H1 (cell line): ENCODE data around the gene B9D2. TPM values are rescaled to one million over a fixed set of nuclear protein-coding genes. Genes with fewer than 3 reads are reported as not detected.

Experiments used
- ASH2L ChIP-seq: fragments of 200-600, 300-600 bp; sonication (generic); IDR thresholded peaks from one replicate; pipeline ENCODE4 v1.7.1; 2017; ENCODE audit warnings: low read length
- BCL11A ChIP-seq, 2 experiments: IDR thresholded peaks; one replicate each; pipeline ENCODE4 v1.6.1; 2011; ENCODE audit warnings: low read depth in 2 of 2, low read length in 2 of 2, mild to moderate bottlenecking in 2 of 2
- EZH2 ChIP-seq: fragments of 200-600 bp; sonication (generic); IDR thresholded peaks from 2 replicates; pipeline ENCODE4 v1.7.1; 2012; ENCODE audit warnings: low read depth, mild to moderate bottlenecking, moderate library complexity, low read length, inconsistent platforms; ENCODE audit not compliant: severe bottlenecking
- HDAC2 ChIP-seq, 2 experiments: fragments of 300-600 bp in 1 of 2; sonication (generic) in 1 of 2; IDR thresholded peaks; 2 replicates each; pipeline ENCODE4 v1.6.1; 2011 to 2012; ENCODE audit warnings: low read depth in 2 of 2, low read length in 2 of 2, mild to moderate bottlenecking in 2 of 2, moderate library complexity in 2 of 2, borderline replicate concordance in 1 of 2, inconsistent platforms in 1 of 2
- JUN ChIP-seq: IDR thresholded peaks from 2 replicates; pipeline ENCODE4 v1.6.1; 2011; ENCODE audit warnings: low read depth, mild to moderate bottlenecking, improper control_type of control experiment, low read length
- NANOG ChIP-seq: IDR thresholded peaks from 2 replicates; pipeline ENCODE4 v1.6.1; 2011; ENCODE audit warnings: low read length, low read depth, mild to moderate bottlenecking, inconsistent platforms; ENCODE audit not compliant: insufficient read depth, poor library complexity, severe bottlenecking
- RBBP5 ChIP-seq: IDR thresholded peaks from 2 replicates; pipeline ENCODE4 v1.7.1; 2012; ENCODE audit warnings: low read depth, mild to moderate bottlenecking, inconsistent platforms, low read length, moderate library complexity, borderline replicate concordance
- RXRA ChIP-seq: IDR thresholded peaks from 2 replicates; pipeline ENCODE4 v1.6.1; 2011; ENCODE audit warnings: low read depth, mild to moderate bottlenecking, low read length, moderate library complexity; ENCODE audit not compliant: insufficient read depth
- SIN3A ChIP-seq, 2 experiments: IDR thresholded peaks in 1 of 2; conservative IDR thresholded peaks in 1 of 2; 2 replicates each; pipeline ENCODE4 v1.6.1; 2011 to 2012; ENCODE audit warnings: low read length in 2 of 2, improper control_type of control experiment in 1 of 2, low read depth in 1 of 2, mild to moderate bottlenecking in 1 of 2
- SP4 ChIP-seq: IDR thresholded peaks from 2 replicates; pipeline ENCODE4 v1.6.1; 2012; ENCODE audit warnings: low read length, inconsistent platforms
- TEAD4 ChIP-seq: IDR thresholded peaks from 2 replicates; pipeline ENCODE4 v1.6.1; 2012; ENCODE audit warnings: low read depth, low read length, inconsistent platforms, mixed read lengths
- YY1 ChIP-seq: IDR thresholded peaks from 2 replicates; pipeline ENCODE4 v1.6.1; 2011; ENCODE audit warnings: low read depth, mild to moderate bottlenecking, low read length
- polyA plus RNA-seq, 7 experiments: library from polyadenylated mRNA; depleted of rRNA in 3 of 7; stranded (reverse) in 5 of 7; unstranded in 2 of 7; fragments of >200 nt in 5 of 7; fragments of 200-250 nt in 2 of 7; gene quantifications; 1 replicate in 5 of 7; 2 replicates in 1 of 7; 4 replicates in 1 of 7; pipeline versions ENCODE4 v1.2.1 to v1.2.3, GENCODE V29; 2011 to 2013; ENCODE audit warnings: missing spikeins in 2 of 7, mixed read lengths in 2 of 7
- total RNA-seq: library from RNA; stranded (reverse); fragmentation: NEBNext Ultra II Directional; extraction: Animal tissue kit (Norgen Biotek cat#: 25700); gene quantifications from 2 replicates; pipeline ENCODE4 v1.2.1, GENCODE V29; 2021

Gene B9D2
- total and polyA plus RNA-seq, 2 of the 8 experiments (the other 6 are each of a cell fraction or from before 2014, with no cell fraction given), result 4.9 to 6.3 TPM

DNA sequence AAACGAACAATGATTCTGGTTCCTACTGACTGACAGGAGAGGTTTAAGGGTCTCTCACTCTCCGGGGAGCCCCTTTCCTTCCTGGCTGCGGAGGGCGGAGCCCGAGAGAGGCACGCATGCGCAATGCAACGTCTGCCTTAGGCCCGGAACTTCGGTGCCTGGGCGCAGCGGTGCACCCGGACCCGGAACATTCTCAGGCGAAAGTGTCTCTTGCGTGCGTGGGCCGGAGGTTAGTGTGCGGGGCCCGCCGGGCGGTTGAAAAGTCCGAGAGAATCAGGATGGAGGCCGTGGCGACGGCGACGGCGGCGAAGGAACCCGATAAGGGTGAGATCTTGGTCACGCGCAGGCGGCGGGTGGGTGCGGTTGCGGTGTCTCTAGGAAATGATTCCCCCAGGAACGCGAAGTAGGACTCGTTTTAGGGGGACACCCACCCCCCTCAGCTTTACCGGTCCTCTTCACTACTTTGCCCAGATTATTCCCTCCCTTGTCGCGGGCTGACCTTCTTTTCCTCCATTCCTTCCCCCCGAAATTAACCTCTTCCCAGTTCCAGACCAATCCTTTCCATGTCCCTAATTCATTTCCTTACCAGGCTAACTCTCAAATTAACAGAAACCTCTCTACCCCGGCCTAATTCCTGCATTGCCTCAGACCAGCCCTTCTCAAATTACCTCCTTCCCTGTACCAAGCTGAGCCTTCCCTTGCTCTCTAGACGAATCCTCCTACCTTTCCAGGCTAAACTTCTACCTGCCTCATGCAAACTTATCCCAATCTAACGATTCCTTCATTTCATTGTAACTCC is 53.7 kb downstream of the B9D2 start, which contains the start of gene CCDC97 (continued):
- 0 out of 2 replicates have a peak, but pooled peaks have one; percentile 19 for TF ChIP-seq SP4
- no peak for TF ChIP-seq EZH2
- peak; percentile 37; the same call in 1 of the 2 replicates for TF ChIP-seq YY1
- no peak for TF ChIP-seq BCL11A (IDR thresholded peaks at IDR 0.05; ENCODE audit: low read depth in 2 of 2, low read length in 2 of 2)
- TF ChIP-seq SIN3A (conservative IDR thresholded peaks at IDR 0.05 in 1 of 2, IDR thresholded peaks at IDR 0.05 in 1 of 2; ENCODE audit: low read depth in 1 of 2, low read length in 2 of 2), result peak; percentile 74 to 96; a peak in 3 of 4 replicates
- TF ChIP-seq NANOG, result no peak
- TF ChIP-seq RBBP5, result peak; percentile 93
- TF ChIP-seq RXRA, result no peak
- peak; percentile 98 for TF ChIP-seq ASH2L
- TF ChIP-seq JUN, result no peak
- peak; percentile 11; the same call in 1 of the 2 replicates for TF ChIP-seq TEAD4
- peak; percentile 88 to 92 for TF ChIP-seq HDAC2 (IDR thresholded peaks at IDR 0.05; ENCODE audit: borderline replicate concordance in 1 of 2, low read depth in 2 of 2, low read length in 2 of 2)
